ENCODE data around the gene CAMSAP2.

CAMSAP2 gene

DNA sequence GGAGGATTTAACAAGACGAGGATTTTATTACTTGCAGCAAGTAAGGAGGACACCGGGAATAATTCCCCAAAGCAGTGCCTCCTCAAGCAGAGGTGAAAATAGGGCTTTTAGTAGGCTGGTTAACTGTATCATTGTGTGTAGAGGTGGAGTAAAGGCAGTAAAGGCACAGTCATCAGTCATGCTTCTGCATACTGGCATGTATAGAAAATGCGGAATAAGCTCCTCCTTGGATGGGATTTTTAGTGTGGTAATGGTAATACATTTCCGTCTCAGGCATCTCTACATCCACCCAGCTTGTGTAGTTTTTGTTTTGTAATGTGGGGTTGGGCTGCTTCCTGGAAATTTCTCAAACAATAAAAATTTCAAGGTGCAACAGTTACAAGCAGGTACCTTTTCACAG is 106.7 kb downstream of the CAMSAP2 start:
- no peak overlapping the region for H3K9ac ChIP-seq (ENCODE audit: low read length)
- H3F3A ChIP-seq (ENCODE audit: insufficient read depth), result no peaks in the 10 kb centered on the region
- no peak overlapping the region for H3K27ac ChIP-seq (ENCODE audit: low read depth, low read length)
- H3K36me3 ChIP-seq (ENCODE audit: low read length), result no peaks in the 10 kb centered on the region
- no peaks in the 10 kb centered on the region for H3K9me2 ChIP-seq (replicated peaks; ENCODE audit: insufficient read depth, low read length)
- H3K9me3 ChIP-seq (ENCODE audit: insufficient read depth, low read length), result no peaks in the 10 kb centered on the region
- H3K4me2 ChIP-seq (ENCODE audit: low read depth, low read length, poor library complexity, severe bottlenecking), result no peak overlapping the region
- H4K20me1 ChIP-seq (ENCODE audit: low read depth, low read length), result no peaks in the 10 kb centered on the region
- H3K27me3 ChIP-seq (ENCODE audit: low read length), result no peaks in the 10 kb centered on the region
- no peak for TF ChIP-seq EZH2phosphoT487 (conservative IDR thresholded peaks at IDR 0.05; ENCODE audit: low read length)
- H3K4me3 ChIP-seq (ENCODE audit: insufficient read depth, low read length, poor library complexity, severe bottlenecking), result no peak overlapping the region
- H2AFZ ChIP-seq (ENCODE audit: low read depth, low read length, severe bottlenecking), result no peak overlapping the region
- H3K79me2 ChIP-seq (ENCODE audit: insufficient read depth, low read length), result no peaks in the 10 kb centered on the region

DNA sequence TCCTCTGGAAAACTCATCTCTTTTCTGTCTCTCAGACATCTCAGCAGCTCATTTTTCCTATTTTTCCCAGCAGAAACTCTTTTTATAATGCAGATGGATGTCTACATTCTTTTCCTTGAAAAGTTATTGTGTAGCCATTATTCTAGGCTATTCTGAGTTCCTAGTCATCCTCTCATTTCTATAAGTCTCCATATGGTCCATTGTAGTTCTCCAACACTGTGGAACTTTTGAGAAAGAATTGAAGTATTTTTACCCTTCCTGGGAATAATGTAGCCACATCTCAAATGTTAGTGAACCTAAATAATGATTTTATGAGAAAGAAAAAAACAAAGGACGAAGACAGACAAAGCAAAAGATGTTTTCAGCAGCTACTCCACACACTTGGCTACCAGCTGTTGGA is 107.7 kb downstream of the CAMSAP2 start:
- no peaks in the 10 kb centered on the region for H3K9me2 ChIP-seq (replicated peaks; ENCODE audit: insufficient read depth, low read length)
- H3K36me3 ChIP-seq (ENCODE audit: low read length), result no peaks in the 10 kb centered on the region
- TF ChIP-seq, protein P1, sequence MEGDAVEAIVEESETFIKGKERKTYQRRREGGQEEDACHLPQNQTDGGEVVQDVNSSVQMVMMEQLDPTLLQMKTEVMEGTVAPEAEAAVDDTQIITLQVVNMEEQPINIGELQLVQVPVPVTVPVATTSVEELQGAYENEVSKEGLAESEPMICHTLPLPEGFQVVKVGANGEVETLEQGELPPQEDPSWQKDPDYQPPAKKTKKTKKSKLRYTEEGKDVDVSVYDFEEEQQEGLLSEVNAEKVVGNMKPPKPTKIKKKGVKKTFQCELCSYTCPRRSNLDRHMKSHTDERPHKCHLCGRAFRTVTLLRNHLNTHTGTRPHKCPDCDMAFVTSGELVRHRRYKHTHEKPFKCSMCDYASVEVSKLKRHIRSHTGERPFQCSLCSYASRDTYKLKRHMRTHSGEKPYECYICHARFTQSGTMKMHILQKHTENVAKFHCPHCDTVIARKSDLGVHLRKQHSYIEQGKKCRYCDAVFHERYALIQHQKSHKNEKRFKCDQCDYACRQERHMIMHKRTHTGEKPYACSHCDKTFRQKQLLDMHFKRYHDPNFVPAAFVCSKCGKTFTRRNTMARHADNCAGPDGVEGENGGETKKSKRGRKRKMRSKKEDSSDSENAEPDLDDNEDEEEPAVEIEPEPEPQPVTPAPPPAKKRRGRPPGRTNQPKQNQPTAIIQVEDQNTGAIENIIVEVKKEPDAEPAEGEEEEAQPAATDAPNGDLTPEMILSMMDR (IDR thresholded peaks at IDR 0.05; ENCODE audit: insufficient read depth, low read length, poor library complexity, severe bottlenecking), result no peak
- no peak for TF ChIP-seq EZH2phosphoT487 (conservative IDR thresholded peaks at IDR 0.05; ENCODE audit: low read length)

DNA sequence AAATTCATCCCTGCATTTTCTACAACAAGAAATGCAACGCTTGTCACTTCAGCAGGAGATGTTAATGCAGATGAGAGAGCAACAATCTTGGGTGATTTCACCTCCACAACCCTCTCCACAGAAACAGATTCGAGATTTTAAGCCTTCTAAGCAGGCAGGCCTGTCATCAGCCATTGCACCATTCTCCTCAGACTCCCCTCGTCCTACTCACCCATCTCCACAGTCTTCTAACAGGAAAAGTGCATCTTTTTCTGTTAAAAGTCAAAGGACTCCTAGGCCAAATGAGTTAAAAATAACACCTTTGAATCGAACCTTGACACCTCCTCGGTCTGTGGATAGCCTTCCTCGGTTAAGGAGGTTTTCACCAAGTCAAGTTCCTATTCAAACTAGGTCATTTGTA is 110.7 kb downstream of the CAMSAP2 start:
- Histone ChIP-seq H3K9ac (ENCODE audit: low read length) (no peak overlapping the region), H2AFZ (ENCODE audit: low read depth, low read length, severe bottlenecking) (no peak overlapping the region), H4K20me1 (ENCODE audit: low read depth, low read length) (no peaks in the 10 kb centered on the region), H3F3A (ENCODE audit: insufficient read depth) (no peaks in the 10 kb centered on the region), H3K27me3 (ENCODE audit: low read length) (no peaks in the 10 kb centered on the region), H3K79me2 (ENCODE audit: insufficient read depth, low read length) (no peaks in the 10 kb centered on the region), H3K9me2 (replicated peaks; ENCODE audit: insufficient read depth, low read length) (no peaks in the 10 kb centered on the region), H3K36me3 (ENCODE audit: low read length) (peaks cover under 1% of the 10 kb centered on the region; the same call in 1 of the 2 replicates), H3K9me3 (ENCODE audit: insufficient read depth, low read length) (no peaks in the 10 kb centered on the region), H3K27ac (ENCODE audit: low read depth, low read length) (no peak overlapping the region), H3K4me2 (ENCODE audit: low read depth, low read length, poor library complexity, severe bottlenecking) (no peak overlapping the region), H3K4me3 (ENCODE audit: insufficient read depth, low read length, poor library complexity, severe bottlenecking) (no peak overlapping the region)
- no peak for TF ChIP-seq EZH2phosphoT487 (conservative IDR thresholded peaks at IDR 0.05; ENCODE audit: low read length)
- TF ChIP-seq, protein P1 (IDR thresholded peaks at IDR 0.05; ENCODE audit: insufficient read depth, low read length, poor library complexity, severe bottlenecking), result no peak

More for the DNA sequence above, 107.7 kb downstream of the CAMSAP2 start:
- no peaks in the 10 kb centered on the region for H3K79me2 ChIP-seq (ENCODE audit: insufficient read depth, low read length)
- no peak overlapping the region for H3K4me2 ChIP-seq (ENCODE audit: low read depth, low read length, poor library complexity, severe bottlenecking)
- no peaks in the 10 kb centered on the region for H3F3A ChIP-seq (ENCODE audit: insufficient read depth)
- no peaks in the 10 kb centered on the region for H3K9me3 ChIP-seq (ENCODE audit: insufficient read depth, low read length)
- H3K4me3 ChIP-seq (ENCODE audit: insufficient read depth, low read length, poor library complexity, severe bottlenecking), result no peak overlapping the region
- no peak overlapping the region for H2AFZ ChIP-seq (ENCODE audit: low read depth, low read length, severe bottlenecking)
- H3K27me3 ChIP-seq (ENCODE audit: low read length), result no peaks in the 10 kb centered on the region
- no peak overlapping the region for H3K9ac ChIP-seq (ENCODE audit: low read length)
- H4K20me1 ChIP-seq (ENCODE audit: low read depth, low read length), result no peaks in the 10 kb centered on the region
- H3K27ac ChIP-seq (ENCODE audit: low read depth, low read length), result no peak overlapping the region

DNA sequence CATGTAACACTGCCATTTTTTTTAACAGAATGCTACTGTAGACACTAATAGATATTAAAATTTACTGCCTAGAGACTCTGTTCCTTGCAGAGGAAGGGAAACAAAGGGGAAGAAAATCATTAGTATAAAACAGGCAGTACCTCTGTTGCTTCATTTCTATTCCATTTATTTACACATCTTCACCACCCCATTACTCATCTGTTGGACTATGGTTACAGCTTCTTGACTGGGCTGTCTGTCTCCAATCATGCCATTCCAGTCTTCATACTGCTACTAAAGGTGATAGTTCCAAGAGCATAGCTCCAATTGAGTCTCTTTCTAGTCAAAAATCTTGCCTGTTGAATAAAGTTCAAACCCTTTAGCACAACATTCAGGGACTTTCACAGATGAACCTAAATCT is 111.9 kb downstream of the CAMSAP2 start:
- Histone ChIP-seq H3K79me2 (ENCODE audit: insufficient read depth, low read length) (no peaks in the 10 kb centered on the region), H3K27me3 (ENCODE audit: low read length) (no peaks in the 10 kb centered on the region), H3K36me3 (ENCODE audit: low read length) (peaks cover 6% of the 10 kb centered on the region; the same call in 1 of the 2 replicates), H3K9me2 (replicated peaks; ENCODE audit: insufficient read depth, low read length) (no peaks in the 10 kb centered on the region), H3K4me2 (ENCODE audit: low read depth, low read length, poor library complexity, severe bottlenecking) (no peak overlapping the region), H3K4me3 (ENCODE audit: insufficient read depth, low read length, poor library complexity, severe bottlenecking) (no peak overlapping the region), H3K27ac (ENCODE audit: low read depth, low read length) (no peak overlapping the region), H2AFZ (ENCODE audit: low read depth, low read length, severe bottlenecking) (no peak overlapping the region), H3K9me3 (ENCODE audit: insufficient read depth, low read length) (no peaks in the 10 kb centered on the region), H3F3A (ENCODE audit: insufficient read depth) (0 out of 2 replicates have a peak, but pooled peaks cover 3% of the 10 kb centered on the region), H4K20me1 (ENCODE audit: low read depth, low read length) (no peaks in the 10 kb centered on the region), H3K9ac (ENCODE audit: low read length) (no peak overlapping the region)
- no peak for TF ChIP-seq EZH2phosphoT487 (conservative IDR thresholded peaks at IDR 0.05; ENCODE audit: low read length)
- TF ChIP-seq, protein P1 (IDR thresholded peaks at IDR 0.05; ENCODE audit: insufficient read depth, low read length, poor library complexity, severe bottlenecking), result no peak

All from SU-DHL-6 (cell line).